Stimulated activated CD8-positive, alpha-beta memory T cell treated with anti-CD3 and anti-CD28 coated beads, Interleukin-12 subunit alpha, Interleukin-12 subunit beta, amount 100 ng/mL, for 1 hour (primary cell): ENCODE results near the gene LRIT3.
"Not testable (repeated sequence)": the region's sequence is repeated elsewhere in the genome, so short reads cannot be mapped to it uniquely, and the experiment has no call there.

Experiments used
- DNase-seq: peaks from one replicate; pipeline ENCODE4 v3.0.0-alpha.2; 2020; ENCODE audit warnings: low read depth

The LRIT3 gene

DNA sequence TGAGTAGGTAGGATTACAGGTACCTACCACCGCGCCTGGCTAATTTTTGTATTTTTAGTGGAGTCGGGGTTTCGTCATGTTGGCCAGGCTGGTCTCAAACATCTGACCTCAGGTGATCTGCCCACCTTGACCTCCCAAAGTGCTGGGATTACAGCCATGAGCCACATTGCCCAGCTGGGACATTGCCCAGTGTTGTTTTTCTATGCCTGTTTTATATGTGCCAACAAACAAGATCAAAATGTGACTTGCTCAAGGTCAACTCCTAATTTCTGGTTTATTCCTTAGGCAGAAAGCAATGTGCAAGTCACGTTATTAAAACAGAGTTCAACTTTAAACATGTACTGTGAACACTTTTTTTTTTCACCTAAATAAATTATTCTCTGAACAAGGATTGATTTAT, 2.7 kb downstream of the LRIT3 start:
- DNase-seq = no peak

- not testable (repeated sequence) for DNase-seq
Measured at GRCh38 chr4:109859426-109860300, 11.8 kb downstream of the LRIT3 start.

DNA sequence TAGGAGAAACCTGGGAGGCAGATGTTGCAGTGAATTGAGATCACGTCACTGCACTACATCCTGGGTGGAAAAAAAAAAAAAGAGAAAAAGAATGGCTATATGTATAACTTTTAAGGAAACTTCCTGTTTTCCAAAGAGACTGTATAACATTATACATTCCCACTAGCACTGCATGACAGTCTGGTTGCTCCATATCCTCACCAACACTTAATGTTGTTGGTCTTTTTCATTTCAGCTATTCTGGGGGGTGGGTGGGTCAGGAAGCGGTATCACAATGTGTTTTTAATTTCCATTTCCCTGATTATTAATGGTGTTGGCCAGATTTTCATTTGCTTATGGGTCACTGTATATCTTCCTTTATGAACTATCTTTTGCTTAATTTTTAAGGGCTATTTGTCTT, 13.4 kb downstream of the LRIT3 start:
- no peak for DNase-seq

DNA sequence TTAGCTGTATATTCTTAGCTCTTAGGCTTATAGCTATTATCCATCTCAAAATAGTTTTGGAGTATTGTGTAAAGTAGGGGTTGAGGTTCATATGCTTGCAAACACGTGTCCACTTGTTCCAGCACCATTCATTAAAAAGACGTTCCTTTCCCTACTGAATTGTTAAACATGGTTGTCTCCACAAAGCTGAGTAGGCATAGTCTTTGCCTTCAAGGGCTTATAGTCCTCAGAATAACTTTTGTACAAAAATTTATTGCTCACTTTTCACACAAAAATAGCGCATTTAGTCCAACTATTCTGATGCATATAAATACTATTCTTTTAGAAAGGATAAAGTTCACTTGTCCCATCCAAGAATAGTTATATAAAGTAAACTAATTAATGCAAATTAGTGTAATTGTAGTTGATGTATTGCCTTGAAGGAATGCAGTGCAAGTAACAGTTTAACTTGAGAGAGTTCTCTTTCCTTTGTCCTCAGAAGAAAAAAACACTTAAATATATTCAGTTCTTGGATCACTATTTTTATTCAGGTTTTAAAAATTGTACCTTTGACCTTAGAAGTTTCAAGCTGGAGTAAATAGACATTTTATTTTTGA, 14.1 kb downstream of the LRIT3 start:
- no peak for DNase-seq

GRCh38 chr4:109864134-109864533, 16.2 kb downstream of the LRIT3 start:
- DNase-seq = no peak

DNA sequence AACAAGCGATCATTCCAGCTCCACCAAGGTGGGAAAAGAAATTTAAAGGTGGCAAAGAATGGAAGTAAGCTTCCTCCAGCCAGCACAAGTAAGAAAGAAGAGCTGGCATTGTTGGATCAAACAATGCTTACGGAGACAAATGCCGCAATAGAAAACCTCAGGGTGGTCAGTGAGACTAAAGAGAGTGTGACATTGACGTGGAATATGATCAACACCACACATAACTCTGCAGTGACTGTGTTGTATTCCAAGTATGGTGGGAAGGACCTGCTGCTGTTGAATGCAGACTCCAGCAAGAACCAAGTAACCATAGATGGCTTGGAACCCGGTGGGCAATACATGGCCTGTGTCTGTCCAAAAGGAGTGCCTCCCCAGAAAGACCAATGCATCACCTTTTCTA, 22.2 kb downstream of the LRIT3 start:
- no peak for DNase-seq

DNA sequence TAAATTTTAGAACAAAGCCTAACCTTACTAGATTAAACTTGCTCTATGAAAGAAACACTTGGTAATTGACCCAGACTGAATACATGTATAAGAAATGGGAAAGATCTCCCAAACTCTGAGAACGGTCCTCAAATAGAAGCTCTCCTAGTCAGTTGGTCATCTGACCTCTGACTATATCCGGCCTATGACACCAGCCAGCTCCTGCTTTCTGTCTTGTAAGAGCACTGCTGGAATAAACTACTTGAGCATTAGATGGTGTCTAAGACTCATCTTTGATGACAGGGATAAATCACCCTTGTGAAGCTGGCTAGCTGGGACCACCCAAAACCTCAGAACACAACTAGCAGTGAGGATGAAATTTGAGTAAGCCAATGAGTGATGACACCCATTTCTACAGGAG, 24.2 kb downstream of the LRIT3 start:
- DNase-seq = no peak

GRCh38 chr4:109872950-109873656, 25.2 kb downstream of the LRIT3 start:
- DNase-seq = no peak

DNA sequence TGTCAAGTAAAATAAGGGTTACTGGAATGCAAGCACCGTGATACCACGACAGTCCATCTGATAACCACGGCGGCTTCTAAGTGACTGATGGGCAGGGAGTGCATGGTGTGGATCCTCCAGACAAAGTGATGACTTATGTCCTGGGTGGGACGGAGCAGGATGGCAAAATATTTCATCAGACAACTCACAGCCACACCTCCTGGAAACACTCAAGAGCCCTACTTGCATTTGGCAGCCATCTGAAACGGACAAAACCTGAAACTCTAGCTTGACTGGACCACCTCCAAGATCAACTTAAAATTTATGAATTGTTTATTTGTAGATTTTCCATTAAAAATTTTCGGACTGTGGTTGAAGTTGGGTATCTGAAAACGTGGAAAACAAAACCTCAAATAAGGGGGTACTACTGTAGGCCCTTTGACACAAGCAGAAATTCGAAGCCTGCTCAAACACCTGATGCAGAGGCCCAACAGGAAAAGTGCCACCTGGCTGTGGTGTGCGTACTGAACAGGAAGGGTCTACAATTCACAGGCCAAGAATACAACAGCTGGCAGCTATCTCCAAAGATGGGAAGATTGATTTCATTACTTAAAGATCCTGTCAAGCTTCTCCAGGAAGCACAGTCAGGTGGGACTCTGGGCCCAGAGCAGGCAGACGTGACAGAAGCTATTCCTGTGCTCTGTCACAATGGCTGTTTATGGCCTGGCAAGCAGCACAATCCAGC, 26.0 kb downstream of the LRIT3 start:
- no peak for DNase-seq

DNA sequence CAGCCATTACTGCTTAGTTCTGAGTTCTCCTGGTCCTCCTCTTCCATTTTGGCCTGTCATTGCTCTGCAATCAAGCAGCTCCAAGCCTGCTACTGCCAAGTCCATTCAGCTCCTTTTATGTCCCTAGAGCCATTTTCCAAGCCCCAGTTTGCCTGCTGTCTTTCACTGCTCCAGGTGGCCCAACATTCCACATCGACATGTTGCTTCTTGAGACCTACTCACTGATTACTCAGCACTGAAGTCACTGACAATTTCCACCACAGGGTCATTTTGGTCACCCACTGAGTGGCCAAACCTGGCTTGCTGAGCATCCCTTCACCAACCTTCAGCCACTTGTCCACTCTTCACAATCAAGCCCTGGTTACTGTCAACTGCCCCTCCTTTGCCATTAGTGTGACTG, 27.2 kb downstream of the LRIT3 start:
- DNase-seq = no peak

- not testable (repeated sequence) for DNase-seq
Measured at GRCh38 chr4:109875553-109875952, 27.6 kb downstream of the LRIT3 start.

DNA sequence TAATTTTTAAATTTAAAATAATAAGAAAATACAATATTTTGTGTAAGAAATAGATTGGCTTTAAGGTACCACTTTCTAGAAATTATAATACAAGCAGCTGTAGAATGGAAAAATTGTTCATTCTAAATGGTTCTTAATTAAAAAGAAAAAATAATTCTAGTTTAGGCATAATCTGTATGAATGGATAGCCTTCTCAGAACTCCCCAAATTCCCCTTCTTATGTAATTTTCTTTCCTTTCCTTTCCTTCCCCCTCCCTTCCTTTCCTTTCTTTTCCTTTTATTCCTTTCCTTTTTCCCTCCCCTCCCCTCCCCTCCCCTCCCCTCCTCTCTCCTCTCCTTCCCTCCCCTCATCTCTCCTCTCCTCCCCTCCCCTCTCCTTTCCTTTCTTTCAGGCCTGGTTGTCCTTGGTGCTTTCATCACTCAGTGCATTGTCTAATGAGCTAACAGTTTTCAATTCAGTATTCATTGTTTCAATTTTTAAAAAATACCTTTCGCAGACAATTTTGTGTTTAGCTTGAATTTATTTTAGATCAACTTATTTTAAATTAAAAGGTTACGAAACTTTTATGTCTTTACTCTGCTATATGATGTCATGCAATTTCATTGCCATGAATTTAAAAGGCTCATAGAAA, 28.8 kb downstream of the LRIT3 start:
- no peak for DNase-seq

- DNase-seq = no peak
Measured at GRCh38 chr4:109877400-109877799, 29.5 kb downstream of the LRIT3 start.

- DNase-seq = no peak
Measured at GRCh38 chr4:109878355-109878754, 30.4 kb downstream of the LRIT3 start.

DNA sequence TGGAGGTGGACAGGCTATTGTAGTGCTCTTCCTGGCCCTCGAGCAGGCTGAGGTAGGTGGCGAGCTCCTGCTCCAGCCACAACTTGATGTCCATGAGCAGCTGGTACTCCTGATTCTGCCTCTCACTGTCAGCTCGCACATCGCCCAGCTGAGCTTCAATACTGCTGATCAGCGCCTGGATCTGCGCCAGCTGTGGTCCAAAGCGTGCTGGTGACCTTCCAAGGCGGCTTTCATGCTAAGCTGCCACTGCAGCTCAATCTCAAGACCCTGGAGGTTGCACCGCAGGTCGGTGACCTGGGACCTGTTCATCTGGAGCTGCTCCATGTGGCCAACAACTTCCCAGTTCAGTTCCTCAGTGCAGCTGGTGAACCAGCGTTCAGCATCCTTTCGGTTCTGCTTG, 31.2 kb downstream of the LRIT3 start:
- DNase-seq = no peak

DNA sequence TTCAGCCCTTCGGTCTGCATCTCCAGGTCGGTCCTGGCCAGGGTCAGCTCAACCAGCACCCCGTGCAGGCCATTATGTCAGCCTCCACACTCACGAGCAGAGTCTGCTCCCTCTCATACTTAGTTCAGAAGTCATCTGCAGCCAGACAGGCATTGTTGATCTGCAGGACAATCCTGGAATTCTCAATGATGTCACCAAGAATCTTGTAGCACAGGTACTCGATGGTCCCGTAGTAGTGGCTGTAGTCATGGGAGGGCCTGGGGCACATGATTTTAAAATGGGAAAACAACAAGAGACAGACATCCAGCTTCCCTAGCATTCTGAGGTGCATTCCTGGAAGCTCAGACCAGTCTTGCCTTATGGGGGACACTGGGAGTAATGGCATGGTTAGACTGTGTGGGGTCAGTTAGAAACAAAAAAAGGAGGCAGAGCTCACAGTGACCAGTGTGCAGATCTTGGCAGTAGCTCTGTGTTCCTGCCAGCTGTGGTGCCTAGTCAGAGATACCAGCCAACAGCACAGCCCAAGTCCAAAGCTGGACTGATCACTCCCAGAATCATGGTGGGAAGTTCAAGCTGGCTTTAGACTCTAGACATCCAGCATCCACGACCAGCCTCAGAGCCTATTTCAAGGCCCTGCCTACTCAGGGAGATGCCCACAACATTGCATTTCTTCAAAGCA, 31.9 kb downstream of the LRIT3 start:
- no peak for DNase-seq

DNA sequence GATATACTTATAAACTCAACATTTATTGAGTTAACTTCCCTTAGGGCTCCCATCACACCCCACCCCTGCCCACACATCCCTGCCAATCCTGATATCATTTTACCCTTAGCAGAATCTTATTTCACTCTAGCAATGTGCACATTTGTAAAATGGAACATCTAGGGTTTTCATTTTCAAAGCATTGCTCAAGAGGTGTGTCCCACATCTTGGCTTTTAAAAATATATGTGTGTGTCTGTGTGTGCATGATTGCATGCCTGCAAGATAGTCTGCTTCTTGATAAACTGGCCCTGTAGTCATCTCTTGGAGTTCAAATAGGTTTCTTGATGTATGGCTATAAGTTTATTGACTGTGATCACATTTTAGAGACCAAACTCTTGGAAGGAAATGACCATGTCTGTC, 38.4 kb downstream of the LRIT3 start:
- no peak for DNase-seq

DNA sequence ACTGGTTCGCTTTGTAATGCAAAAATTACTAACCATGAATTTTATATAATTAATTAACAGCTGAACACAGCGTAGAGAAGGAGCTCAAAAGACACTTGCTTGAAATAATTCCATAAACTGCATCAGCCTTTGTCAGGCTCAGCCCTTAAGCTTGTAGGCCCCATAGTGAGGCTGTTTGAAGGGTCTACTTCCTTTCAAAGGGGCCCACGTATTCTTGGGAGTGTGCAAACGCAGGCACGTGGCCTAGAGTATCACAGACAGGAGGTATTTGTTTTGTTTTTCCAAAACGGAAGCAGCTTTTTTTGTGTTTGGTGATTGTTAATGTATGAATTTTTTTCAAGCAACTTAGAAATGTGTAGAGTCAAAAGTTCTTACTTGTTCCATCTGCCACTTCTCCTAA, 39.2 kb downstream of the LRIT3 start:
- DNase-seq = no peak

DNA sequence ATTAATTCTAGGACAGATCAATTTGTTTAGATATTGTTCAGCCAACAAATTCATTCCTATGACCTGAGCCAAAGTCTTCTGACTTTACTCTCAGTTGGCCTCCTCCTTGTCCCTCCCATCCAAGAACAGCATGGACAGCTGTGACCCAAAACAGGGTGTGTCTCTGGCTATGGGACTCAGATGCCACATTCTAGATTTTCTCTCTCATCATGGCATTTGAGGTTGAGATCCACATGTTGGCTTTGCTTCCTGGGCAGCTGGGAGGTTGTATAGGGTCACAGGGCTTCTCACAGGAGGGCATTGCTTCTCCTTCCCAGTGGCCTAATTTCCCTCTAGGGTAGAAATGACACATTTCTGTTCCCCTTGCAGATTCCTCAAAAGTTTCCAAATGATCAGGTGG, 42.2 kb downstream of the LRIT3 start:
- no peak for DNase-seq

GRCh38 chr4:109902559-109903251, 54.8 kb downstream of the LRIT3 start:
- DNase-seq = no peak

DNA sequence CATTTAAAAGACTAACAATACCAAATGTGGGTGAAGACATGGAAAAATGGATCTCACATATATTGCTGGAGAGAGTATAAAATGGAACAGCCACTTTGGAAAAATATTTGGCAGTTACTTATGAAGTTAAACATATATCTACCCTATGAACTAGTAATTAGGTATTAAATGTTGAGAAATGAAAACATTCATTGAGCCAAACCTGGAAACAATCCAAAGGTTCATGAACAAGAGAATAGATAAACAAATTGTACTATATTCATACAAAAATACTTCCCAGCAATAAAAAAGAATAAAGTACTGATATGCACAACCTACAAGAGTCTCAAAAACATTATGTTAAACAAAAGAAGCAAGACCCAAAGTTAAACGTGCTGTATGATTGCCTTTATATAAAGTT, 60.8 kb downstream of the LRIT3 start:
- no peak for DNase-seq
